ENCODE results near the gene KLHL29. TPM values are rescaled to one million over a fixed set of nuclear protein-coding genes. Genes with fewer than 3 reads are reported as not detected.

The KLHL29 gene
- total and polyA plus RNA-seq, 10 of the 15 experiments (the other 5 are each of a cell fraction or from before 2014, with no cell fraction given): 1.4 to 19.5 (median 6.1) TPM

DNA sequence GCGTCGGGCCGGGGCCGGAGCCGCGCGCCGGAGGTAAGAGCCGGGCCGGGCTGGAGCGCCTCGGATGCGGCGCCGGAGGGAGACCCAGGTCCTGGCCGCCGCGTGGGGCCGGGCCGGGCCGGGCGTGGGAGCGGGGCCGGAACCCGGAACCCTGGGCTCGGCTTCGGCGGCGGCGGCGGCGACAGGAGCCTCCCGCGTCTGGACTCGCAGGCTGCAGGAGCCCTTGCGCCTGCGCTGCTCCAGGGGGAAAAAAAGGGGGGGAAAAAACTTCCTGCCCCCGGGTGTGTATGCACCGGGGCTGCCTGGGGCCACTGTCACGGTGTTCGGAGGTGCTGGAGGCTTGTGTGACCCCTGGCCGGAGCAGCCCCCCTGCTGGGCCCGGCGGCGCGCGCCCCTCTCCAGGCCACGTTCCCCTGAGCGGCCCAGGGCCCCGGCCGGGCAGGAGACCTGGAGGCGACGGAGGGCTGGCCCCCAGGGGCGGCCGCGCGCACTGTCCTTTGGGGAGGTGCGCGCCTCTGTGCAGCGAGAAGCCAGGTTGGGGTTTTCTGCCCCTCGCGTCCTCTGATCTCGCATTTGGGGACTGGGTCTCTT, 864 bp downstream of the KLHL29 start:
- peaks cover 13% of the 10 kb centered on the region for H3K4me1 ChIP-seq (ENCODE audit: control insufficient read depth, insufficient read depth, low read length)
- BruUV-seq (replicated peaks): no TSS peak
- H3K36me3 ChIP-seq (ENCODE audit: control insufficient read depth in 2 of 2, insufficient read depth in 2 of 2, low read length in 1 of 2): no peaks in the 10 kb centered on the region
- WGBS (ENCODE audit: insufficient coverage, insufficient replicate concordance, low lambda C conversion rate, missing lambda C conversion rate): 1% methylated on average over 41 of the region's 63 CpGs
- ATAC-seq: peak; percentile 52
- ChIA-PET SMC1A (ENCODE audit: uncharacterized antibody, unreplicated experiment) (interaction anchor here (0.8 to 1.4 kb wide), 4 partner anchors 9 to 18 kb away, joined by 3 to 6 read pairs (median 4); no protein-coding TSS in a partner anchor), POLR2A (interaction anchor here (0.6 to 1.9 kb wide), 3 partner anchors 10 to 67 kb away, joined by 3 to 7 read pairs (median 4); no protein-coding TSS in a partner anchor), CTCF (interaction anchor here (0.6 to 1.7 kb wide), 3 partner anchors 18 to 181 kb away, joined by 3 to 5 read pairs (median 3); no protein-coding TSS in a partner anchor), RAD21 (ENCODE audit: unreplicated experiment) (interaction anchor here (0.9 to 1.5 kb wide), 3 partner anchors 11 to 18 kb away, joined by 3 to 5 read pairs (median 3); no protein-coding TSS in a partner anchor)
- H3K79me2 ChIP-seq (ENCODE audit: control insufficient read depth, insufficient read depth, low read length): peaks cover 24% of the 10 kb centered on the region
- in situ Hi-C loops (cut with MboI): loop anchor here (25.0 kb wide), 1 partner anchor 976 kb away; the partner anchor contains the start of gene ITSN2
- peak overlapping the region; percentile 37 for H3K9ac ChIP-seq (ENCODE audit: control insufficient read depth, insufficient read depth, low read length)
- no peak for FAIRE-seq
- peak overlapping the region; percentile 59 for H2AFZ ChIP-seq (ENCODE audit: control insufficient read depth, low read depth, low read length)
- intact Hi-C loops (cut with micrococcal nuclease; ENCODE audit: unreplicated experiment): no loop called here
- H3K27me3 ChIP-seq (replicated peaks in 1 of 2; ENCODE audit: control insufficient read depth in 2 of 2, insufficient read depth in 2 of 2, low read length in 1 of 2): no peaks in the 10 kb centered on the region
- peak overlapping the region; percentile 81 for H3K4me3 ChIP-seq
- H4K20me1 ChIP-seq (ENCODE audit: control insufficient read depth, insufficient read depth): no peaks in the 10 kb centered on the region
- DNase-seq (ENCODE audit: low read depth, low spot score): no peak
- H3K4me2 ChIP-seq (ENCODE audit: control insufficient read depth, insufficient read depth): peak overlapping the region; percentile 85
- no peaks in the 10 kb centered on the region for H3K9me3 ChIP-seq (replicated peaks; ENCODE audit: control insufficient read depth, insufficient read depth, low read length)
- TF ChIP-seq, protein P1, sequence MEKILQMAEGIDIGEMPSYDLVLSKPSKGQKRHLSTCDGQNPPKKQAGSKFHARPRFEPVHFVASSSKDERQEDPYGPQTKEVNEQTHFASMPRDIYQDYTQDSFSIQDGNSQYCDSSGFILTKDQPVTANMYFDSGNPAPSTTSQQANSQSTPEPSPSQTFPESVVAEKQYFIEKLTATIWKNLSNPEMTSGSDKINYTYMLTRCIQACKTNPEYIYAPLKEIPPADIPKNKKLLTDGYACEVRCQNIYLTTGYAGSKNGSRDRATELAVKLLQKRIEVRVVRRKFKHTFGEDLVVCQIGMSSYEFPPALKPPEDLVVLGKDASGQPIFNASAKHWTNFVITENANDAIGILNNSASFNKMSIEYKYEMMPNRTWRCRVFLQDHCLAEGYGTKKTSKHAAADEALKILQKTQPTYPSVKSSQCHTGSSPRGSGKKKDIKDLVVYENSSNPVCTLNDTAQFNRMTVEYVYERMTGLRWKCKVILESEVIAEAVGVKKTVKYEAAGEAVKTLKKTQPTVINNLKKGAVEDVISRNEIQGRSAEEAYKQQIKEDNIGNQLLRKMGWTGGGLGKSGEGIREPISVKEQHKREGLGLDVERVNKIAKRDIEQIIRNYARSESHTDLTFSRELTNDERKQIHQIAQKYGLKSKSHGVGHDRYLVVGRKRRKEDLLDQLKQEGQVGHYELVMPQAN (conservative IDR thresholded peaks at IDR 0.05): 0 out of 2 replicates have a peak, but pooled peaks have one; percentile 24
- no peak for TF ChIP-seq PAX5 (IDR thresholded peaks at IDR 0.05; ENCODE audit: borderline replicate concordance, low read depth, low read length)
- TF ChIP-seq CHD1 (IDR thresholded peaks at IDR 0.05; ENCODE audit: low read depth, low read length): no peak
- 0 out of 2 replicates have a peak, but pooled peaks have one; percentile 72 for TF ChIP-seq DPF2 (IDR thresholded peaks at IDR 0.05)
- peak; percentile 25 for TF ChIP-seq HDAC6 (IDR thresholded peaks at IDR 0.05; ENCODE audit: unreplicated experiment)
- TF ChIP-seq NR2F1 (conservative IDR thresholded peaks at IDR 0.05): 0 out of 2 replicates have a peak, but pooled peaks have one; percentile 13
- no peak for TF ChIP-seq SPI1 (IDR thresholded peaks at IDR 0.05; ENCODE audit: borderline replicate concordance, insufficient read depth, low read depth, low read length)
- peak; percentile 53; the same call in 1 of the 2 replicates for TF ChIP-seq LARP7 (IDR thresholded peaks at IDR 0.05)
- TF ChIP-seq, protein P2, sequence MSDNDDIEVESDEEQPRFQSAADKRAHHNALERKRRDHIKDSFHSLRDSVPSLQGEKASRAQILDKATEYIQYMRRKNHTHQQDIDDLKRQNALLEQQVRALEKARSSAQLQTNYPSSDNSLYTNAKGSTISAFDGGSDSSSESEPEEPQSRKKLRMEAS (IDR thresholded peaks at IDR 0.05; ENCODE audit: low read depth, low read length): no peak
- TF ChIP-seq, protein P3, sequence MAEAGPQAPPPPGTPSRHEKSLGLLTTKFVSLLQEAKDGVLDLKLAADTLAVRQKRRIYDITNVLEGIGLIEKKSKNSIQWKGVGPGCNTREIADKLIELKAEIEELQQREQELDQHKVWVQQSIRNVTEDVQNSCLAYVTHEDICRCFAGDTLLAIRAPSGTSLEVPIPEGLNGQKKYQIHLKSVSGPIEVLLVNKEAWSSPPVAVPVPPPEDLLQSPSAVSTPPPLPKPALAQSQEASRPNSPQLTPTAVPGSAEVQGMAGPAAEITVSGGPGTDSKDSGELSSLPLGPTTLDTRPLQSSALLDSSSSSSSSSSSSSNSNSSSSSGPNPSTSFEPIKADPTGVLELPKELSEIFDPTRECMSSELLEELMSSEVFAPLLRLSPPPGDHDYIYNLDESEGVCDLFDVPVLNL (IDR thresholded peaks at IDR 0.05; ENCODE audit: low read depth, low read length): no peak
- TF ChIP-seq BACH1 (IDR thresholded peaks at IDR 0.05; ENCODE audit: borderline replicate concordance): 0 out of 2 replicates have a peak, but pooled peaks have one; percentile 38
- peak; percentile 15; the same call in 1 of the 2 replicates for TF ChIP-seq NRF1 (conservative IDR thresholded peaks at IDR 0.05; ENCODE audit: low read depth, low read length)
- peak; percentile 23 for TF ChIP-seq IKZF1 (conservative IDR thresholded peaks at IDR 0.05)
- no peak for TF ChIP-seq POU2F2 (IDR thresholded peaks at IDR 0.05; ENCODE audit: borderline replicate concordance, low read depth, low read length)
- TF ChIP-seq ZNF274 (IDR thresholded peaks at IDR 0.05; ENCODE audit: insufficient read depth, insufficient read length): no peak
- no peak for TF ChIP-seq BHLHE40 (IDR thresholded peaks at IDR 0.05; ENCODE audit: borderline replicate concordance in 1 of 2, low read depth in 2 of 2, low read length in 1 of 2)
- no peak for TF ChIP-seq NFYA (IDR thresholded peaks at IDR 0.05; ENCODE audit: borderline replicate concordance, low read depth, low read length)
- TF ChIP-seq, protein P4, sequence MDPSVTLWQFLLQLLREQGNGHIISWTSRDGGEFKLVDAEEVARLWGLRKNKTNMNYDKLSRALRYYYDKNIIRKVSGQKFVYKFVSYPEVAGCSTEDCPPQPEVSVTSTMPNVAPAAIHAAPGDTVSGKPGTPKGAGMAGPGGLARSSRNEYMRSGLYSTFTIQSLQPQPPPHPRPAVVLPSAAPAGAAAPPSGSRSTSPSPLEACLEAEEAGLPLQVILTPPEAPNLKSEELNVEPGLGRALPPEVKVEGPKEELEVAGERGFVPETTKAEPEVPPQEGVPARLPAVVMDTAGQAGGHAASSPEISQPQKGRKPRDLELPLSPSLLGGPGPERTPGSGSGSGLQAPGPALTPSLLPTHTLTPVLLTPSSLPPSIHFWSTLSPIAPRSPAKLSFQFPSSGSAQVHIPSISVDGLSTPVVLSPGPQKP (IDR thresholded peaks at IDR 0.05; ENCODE audit: low read depth, low read length): no peak
- TF ChIP-seq GATAD2B (conservative IDR thresholded peaks at IDR 0.05; ENCODE audit: low read depth): peak; percentile 73; the same call in 1 of the 2 replicates
- H3K27ac ChIP-seq (ENCODE audit: control insufficient read depth, insufficient read depth): no peak overlapping the region
